ENCODE data around the gene BTNL2.

- TF ChIP-seq, protein P1, sequence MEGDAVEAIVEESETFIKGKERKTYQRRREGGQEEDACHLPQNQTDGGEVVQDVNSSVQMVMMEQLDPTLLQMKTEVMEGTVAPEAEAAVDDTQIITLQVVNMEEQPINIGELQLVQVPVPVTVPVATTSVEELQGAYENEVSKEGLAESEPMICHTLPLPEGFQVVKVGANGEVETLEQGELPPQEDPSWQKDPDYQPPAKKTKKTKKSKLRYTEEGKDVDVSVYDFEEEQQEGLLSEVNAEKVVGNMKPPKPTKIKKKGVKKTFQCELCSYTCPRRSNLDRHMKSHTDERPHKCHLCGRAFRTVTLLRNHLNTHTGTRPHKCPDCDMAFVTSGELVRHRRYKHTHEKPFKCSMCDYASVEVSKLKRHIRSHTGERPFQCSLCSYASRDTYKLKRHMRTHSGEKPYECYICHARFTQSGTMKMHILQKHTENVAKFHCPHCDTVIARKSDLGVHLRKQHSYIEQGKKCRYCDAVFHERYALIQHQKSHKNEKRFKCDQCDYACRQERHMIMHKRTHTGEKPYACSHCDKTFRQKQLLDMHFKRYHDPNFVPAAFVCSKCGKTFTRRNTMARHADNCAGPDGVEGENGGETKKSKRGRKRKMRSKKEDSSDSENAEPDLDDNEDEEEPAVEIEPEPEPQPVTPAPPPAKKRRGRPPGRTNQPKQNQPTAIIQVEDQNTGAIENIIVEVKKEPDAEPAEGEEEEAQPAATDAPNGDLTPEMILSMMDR (conservative IDR thresholded peaks at IDR 0.05): no peak
- no peak for TF ChIP-seq EZH2 (IDR thresholded peaks at IDR 0.05; ENCODE audit: low read depth)
Observed at GRCh38 chr6:32427218-32427617, 20.2 kb upstream of the BTNL2 start.
